HEK293 (cell line): ENCODE measurements around the gene CCDC85C.

ENCODE experiments used
- CTCF ChIA-PET: fragments of 350-600 bp; formaldehyde crosslinking; extraction: SDS; loops from one replicate; lab custom pipeline; 2021; ENCODE audit warnings: antibody characterized with exemption; lab: Yijun Ruan, JAX
- POLR2A ChIA-PET: fragments of 300-600 bp; formaldehyde crosslinking; extraction: SDS; loops from one replicate; lab custom pipeline; 2020; ENCODE audit warnings: antibody characterized with exemption, inconsistent platforms; lab: Yijun Ruan, JAX
- H3K27ac ChIP-seq: fragments of 200-500 bp; sonication (Bioruptor generic); 2 replicates; pipeline ENCODE4 v1.5.1; 2014; ENCODE audit warnings: low read depth, low read length, control low read depth, inconsistent platforms; ENCODE audit errors: extremely low read depth
- H3K36me3 ChIP-seq, 2 experiments: fragments of 200-500 bp in 1 of 2; sonication (Bioruptor generic) in 1 of 2; 1 replicate in 1 of 2; 2 replicates in 1 of 2; pipeline ENCODE4 v1.5.1; 2014 to 2017; ENCODE audit warnings: inconsistent platforms in 2 of 2, low read length in 2 of 2; ENCODE audit not compliant: control insufficient read depth in 2 of 2, insufficient read depth in 1 of 2
- H3K4me1 ChIP-seq: fragments of 200-500 bp; sonication (Bioruptor generic); 2 replicates; pipeline ENCODE4 v1.5.1; 2014; ENCODE audit warnings: mild to moderate bottlenecking, low read length, inconsistent platforms; ENCODE audit not compliant: control insufficient read depth, insufficient read depth
- H3K4me3 ChIP-seq: 2 replicates; pipeline ENCODE4 v1.5.1; 2011; ENCODE audit warnings: low read depth, mild to moderate bottlenecking, control low read depth, low read length, moderate library complexity
- H3K9me3 ChIP-seq: fragments of 200-500 bp; sonication (Bioruptor generic); 2 replicates; pipeline ENCODE4 v1.5.1; 2014; ENCODE audit warnings: low read depth, low read length, inconsistent platforms; ENCODE audit not compliant: control insufficient read depth, insufficient read depth
- BCL11B ChIP-seq: fragments of 450-650 bp; formaldehyde crosslinking; IDR thresholded peaks from 2 replicates; pipeline ENCODE4 v1.5.1; 2016; ENCODE audit warnings: low read depth, missing biosample characterization, missing genetic modification characterization
- EGR2 ChIP-seq: fragments of 450-650 bp; formaldehyde crosslinking; IDR thresholded peaks from 2 replicates; pipeline ENCODE4 v1.5.1; 2016; ENCODE audit warnings: low read depth, missing biosample characterization, missing genetic modification characterization
- GLIS1 ChIP-seq: fragments of 450-650 bp; formaldehyde crosslinking; IDR thresholded peaks from 2 replicates; pipeline ENCODE4 v1.5.1; 2016; ENCODE audit warnings: missing biosample characterization, missing genetic modification characterization
- INSM2 ChIP-seq: fragments of 450-650 bp; formaldehyde crosslinking; IDR thresholded peaks from 2 replicates; pipeline ENCODE4 v1.5.1; 2016; ENCODE audit warnings: missing biosample characterization, missing genetic modification characterization
- MEIS1 ChIP-seq: sonication (generic); formaldehyde crosslinking; IDR thresholded peaks from 2 replicates; pipeline ENCODE4 v1.8.1; 2022; ENCODE audit warnings: missing genetic modification reagents, mild to moderate bottlenecking, borderline replicate concordance
- ZBTB17 ChIP-seq: fragments of 450-650 bp; formaldehyde crosslinking; IDR thresholded peaks from 2 replicates; pipeline ENCODE4 v1.5.1; 2016; ENCODE audit warnings: missing biosample characterization, missing genetic modification characterization
- ZBTB26 ChIP-seq: fragments of 450-650 bp; formaldehyde crosslinking; optimal IDR thresholded peaks from 2 replicates; pipeline ENCODE3; 2016; ENCODE audit warnings: missing biosample characterization, mild to moderate bottlenecking, missing genetic modification characterization
- ZBTB44 ChIP-seq: fragments of 450-650 bp; IDR thresholded peaks from 2 replicates; pipeline ENCODE4 v1.5.1; 2018; ENCODE audit warnings: missing biosample characterization, mild to moderate bottlenecking, missing genetic modification characterization
- ZFHX2 ChIP-seq: fragments of 450-650 bp; formaldehyde crosslinking; conservative IDR thresholded peaks from 2 replicates; pipeline ENCODE4 v1.5.1; 2016; ENCODE audit warnings: missing biosample characterization, missing genetic modification characterization
- ZNF10 ChIP-seq: fragments of 450-650 bp; formaldehyde crosslinking; IDR thresholded peaks from 2 replicates; pipeline ENCODE4 v1.5.1; 2017; ENCODE audit warnings: missing biosample characterization, missing genetic modification characterization
- ZNF302 ChIP-seq: fragments of 450-650 bp; formaldehyde crosslinking; IDR thresholded peaks from 2 replicates; pipeline ENCODE4 v1.5.1; 2016; ENCODE audit warnings: missing biosample characterization, missing genetic modification characterization, low read depth
- ZNF449 ChIP-seq: fragments of 450-650 bp; formaldehyde crosslinking; IDR thresholded peaks from 2 replicates; pipeline ENCODE4 v1.5.1; 2017; ENCODE audit warnings: missing biosample characterization, mild to moderate bottlenecking, missing genetic modification characterization, moderate library complexity
- ZNF600 ChIP-seq: fragments of 450-650 bp; formaldehyde crosslinking; IDR thresholded peaks from 2 replicates; pipeline ENCODE4 v1.5.1; 2016; ENCODE audit warnings: missing biosample characterization, missing genetic modification characterization
- ZNF658 ChIP-seq: fragments of 450-650 bp; formaldehyde crosslinking; IDR thresholded peaks from 2 replicates; pipeline ENCODE4; 2016; ENCODE audit warnings: missing biosample characterization, missing genetic modification characterization
- ZNF677 ChIP-seq: fragments of 450-650 bp; IDR thresholded peaks from 2 replicates; pipeline ENCODE4 v1.5.0; 2018; ENCODE audit warnings: missing biosample characterization, mild to moderate bottlenecking, missing genetic modification characterization, moderate library complexity

Gene CCDC85C

GRCh38 chr14:99549684-99550083 lies 54.3 kb downstream of the CCDC85C start (continued):
- TF ChIP-seq ZNF302 (tag by site-specific recombination) (no peak), GLIS1 (no peak), ZBTB44 (tag by site-specific recombination) (peak; percentile 28; the same call in 1 of the 2 replicates), ZNF600 (tag by site-specific recombination) (peak; percentile 44; the same call in 1 of the 2 replicates), ZFHX2 (tag by site-specific recombination) (no peak), ZNF658 (tag by site-specific recombination) (no peak), ZBTB26 (tag by site-specific recombination) (peak; percentile 10), MEIS1 (CRISPR knock-in tag) (no peak), BCL11B (tag by site-specific recombination) (no peak), ZNF10 (tag by site-specific recombination) (no peak)

GRCh38 chr14:99548871-99549515 lies 55.0 kb downstream of the CCDC85C start:
- peaks cover 11% of the 10 kb centered on the region for H3K4me1 ChIP-seq
- TF ChIP-seq ZNF677 (0 out of 2 replicates have a peak, but pooled peaks have one; percentile 3), INSM2 (tag by site-specific recombination) (no peak), EGR2 (peak; percentile 35; the same call in 1 of the 2 replicates), ZFHX2 (tag by site-specific recombination) (peak; percentile 56)
- no peaks in the 10 kb centered on the region for H3K9me3 ChIP-seq
- POLR2A ChIA-PET = no interaction called here
- no peaks in the 10 kb centered on the region for H3K36me3 ChIP-seq
- no peak overlapping the region for H3K4me3 ChIP-seq
- H3K27ac ChIP-seq = no peak overlapping the region
- CTCF ChIA-PET = interaction anchor here (0.6 kb wide), 1 partner anchor 9 kb away, joined by 3 read pairs; no protein-coding TSS in a partner anchor

- ChIA-PET POLR2A (no interaction called here), CTCF (no interaction called here)
- H3K4me3 ChIP-seq = no peak overlapping the region
- H3K4me1 ChIP-seq = peaks cover 11% of the 10 kb centered on the region
- H3K36me3 ChIP-seq = no peaks in the 10 kb centered on the region
- TF ChIP-seq ZNF449 (tag by site-specific recombination) (0 out of 2 replicates have a peak, but pooled peaks have one; percentile 18), ZBTB17 (tag by site-specific recombination) (no peak)
- no peak overlapping the region for H3K27ac ChIP-seq
- no peaks in the 10 kb centered on the region for H3K9me3 ChIP-seq
Measured at GRCh38 chr14:99548255-99548654, 55.8 kb downstream of the CCDC85C start.
